Measurements from ENCODE around the gene MYO1E. TPM values are rescaled to one million over a fixed set of nuclear protein-coding genes. Genes with fewer than 3 reads are reported as not detected.

Gene MYO1E
- total and polyA plus RNA-seq, 4 donors: 20.9 to 84.2 (median 52.4) TPM

DNA sequence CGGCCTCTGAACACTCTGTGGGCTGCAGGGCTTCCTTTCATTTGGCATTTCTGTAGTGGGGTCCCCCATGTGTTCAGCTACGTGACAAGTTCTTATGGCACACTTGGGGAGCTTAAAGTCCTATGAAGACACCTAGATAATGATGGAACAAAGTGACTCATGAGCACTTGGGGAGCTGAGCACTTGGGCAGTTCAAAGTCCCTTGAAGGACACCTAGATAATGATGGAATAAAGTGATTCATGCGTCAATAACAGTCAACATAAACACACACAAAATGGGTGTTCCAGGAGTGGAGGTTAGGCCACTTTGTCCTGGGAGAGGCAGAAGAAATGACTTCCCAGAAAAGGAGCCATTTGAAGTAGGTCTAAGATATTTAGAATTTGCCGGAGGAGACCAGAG is 99.4 kb downstream of the MYO1E start:
- H3K9ac ChIP-seq (ENCODE audit: insufficient read depth in 1 of 2, low read length in 2 of 2): no peak overlapping the region
- H3K27me3 ChIP-seq (ENCODE audit: control insufficient read depth in 3 of 3, insufficient read depth in 3 of 3, low read length in 2 of 3): no peaks in the 10 kb centered on the region
- 96 to 98% methylated on average over 4 of the region's 4 CpGs for WGBS, 2 donors
- DNase-seq (no peak), ATAC-seq (ENCODE audit: insufficient read depth, low FRiP score) (no peak)
- peaks cover 0 to 5% (median 1%) of the 10 kb centered on the region in 4 donors for H3K36me3 ChIP-seq (ENCODE audit: control insufficient read depth in 4 of 4, insufficient read depth in 4 of 4, low read length in 4 of 4)
- TF ChIP-seq, protein P1, sequence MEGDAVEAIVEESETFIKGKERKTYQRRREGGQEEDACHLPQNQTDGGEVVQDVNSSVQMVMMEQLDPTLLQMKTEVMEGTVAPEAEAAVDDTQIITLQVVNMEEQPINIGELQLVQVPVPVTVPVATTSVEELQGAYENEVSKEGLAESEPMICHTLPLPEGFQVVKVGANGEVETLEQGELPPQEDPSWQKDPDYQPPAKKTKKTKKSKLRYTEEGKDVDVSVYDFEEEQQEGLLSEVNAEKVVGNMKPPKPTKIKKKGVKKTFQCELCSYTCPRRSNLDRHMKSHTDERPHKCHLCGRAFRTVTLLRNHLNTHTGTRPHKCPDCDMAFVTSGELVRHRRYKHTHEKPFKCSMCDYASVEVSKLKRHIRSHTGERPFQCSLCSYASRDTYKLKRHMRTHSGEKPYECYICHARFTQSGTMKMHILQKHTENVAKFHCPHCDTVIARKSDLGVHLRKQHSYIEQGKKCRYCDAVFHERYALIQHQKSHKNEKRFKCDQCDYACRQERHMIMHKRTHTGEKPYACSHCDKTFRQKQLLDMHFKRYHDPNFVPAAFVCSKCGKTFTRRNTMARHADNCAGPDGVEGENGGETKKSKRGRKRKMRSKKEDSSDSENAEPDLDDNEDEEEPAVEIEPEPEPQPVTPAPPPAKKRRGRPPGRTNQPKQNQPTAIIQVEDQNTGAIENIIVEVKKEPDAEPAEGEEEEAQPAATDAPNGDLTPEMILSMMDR (IDR thresholded peaks at IDR 0.05; ENCODE audit: control extremely low read depth, extremely low read depth): no peak
- no peak overlapping the region for H3K27ac ChIP-seq (ENCODE audit: low read depth in 1 of 2, low read length in 1 of 2)
- peaks cover 0 to 8% (median 3%) of the 10 kb centered on the region in 5 donors for H3K4me1 ChIP-seq (ENCODE audit: control insufficient read depth in 5 of 5, insufficient read depth in 5 of 5, low read length in 5 of 5)
- H3K4me3 ChIP-seq: no peak overlapping the region
- no peaks in the 10 kb centered on the region for H3K9me3 ChIP-seq (ENCODE audit: control insufficient read depth in 4 of 4, insufficient read depth in 3 of 4, low read length in 3 of 4)

DNA sequence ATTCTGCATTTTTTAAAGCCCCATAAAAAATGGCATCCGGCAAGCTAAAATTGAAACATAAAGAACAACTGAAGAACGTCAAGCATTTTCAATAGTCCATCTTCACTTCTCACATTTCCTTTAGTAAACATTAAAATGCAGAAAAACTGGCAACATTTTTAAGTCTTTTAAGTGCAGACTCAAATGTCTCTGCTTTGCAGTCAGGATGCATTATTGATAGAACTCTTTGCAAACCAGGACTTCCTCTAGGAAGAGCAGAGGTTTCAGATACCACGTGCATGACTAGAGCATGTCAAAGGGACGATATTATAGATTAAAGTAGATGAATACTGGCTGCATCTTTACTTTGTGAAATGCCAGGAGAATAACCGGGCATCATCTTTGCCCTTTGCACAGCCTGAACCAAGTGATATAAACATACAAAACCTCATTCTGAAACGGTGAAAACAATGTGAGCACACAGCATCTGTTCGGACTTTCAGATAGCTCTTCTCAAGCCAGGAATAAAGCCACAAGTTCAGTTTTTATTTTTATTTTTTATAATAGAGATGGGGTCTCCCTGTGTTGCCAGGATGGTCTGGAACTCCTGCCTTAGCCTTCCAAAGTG is 101.0 kb downstream of the MYO1E start:
- Histone ChIP-seq H3K9ac (ENCODE audit: insufficient read depth in 1 of 2, low read length in 2 of 2) (no peak overlapping the region), H3K27me3 (ENCODE audit: control insufficient read depth in 3 of 3, insufficient read depth in 3 of 3, low read length in 2 of 3) (no peaks in the 10 kb centered on the region), H3K36me3 (ENCODE audit: control insufficient read depth in 4 of 4, insufficient read depth in 4 of 4, low read length in 4 of 4) (peaks cover 0 to 5% (median 1%) of the 10 kb centered on the region in 4 donors), H3K4me1 (ENCODE audit: control insufficient read depth in 5 of 5, insufficient read depth in 5 of 5, low read length in 5 of 5) (peaks cover 0 to 8% (median 3%) of the 10 kb centered on the region in 5 donors), H3K27ac (ENCODE audit: low read depth in 1 of 2, low read length in 1 of 2) (no peak overlapping the region), H3K9me3 (ENCODE audit: control insufficient read depth in 4 of 4, insufficient read depth in 3 of 4, low read length in 3 of 4) (no peaks in the 10 kb centered on the region), H3K4me3 (no peak overlapping the region)
- 63 to 67% methylated on average over 7 of the region's 7 CpGs for WGBS, 2 donors
- DNase-seq (no peak), ATAC-seq (ENCODE audit: insufficient read depth, low FRiP score) (no peak)
- TF ChIP-seq, protein P1 (IDR thresholded peaks at IDR 0.05; ENCODE audit: control extremely low read depth, extremely low read depth): no peak

- DNase-seq (no peak), ATAC-seq (ENCODE audit: insufficient read depth, low FRiP score) (no peak)
- H3K9ac ChIP-seq (ENCODE audit: insufficient read depth in 1 of 2, low read length in 2 of 2): no peak overlapping the region
- 94 to 96% methylated on average over 10 of the region's 10 CpGs for WGBS, 2 donors
- no peak overlapping the region for H3K27ac ChIP-seq (ENCODE audit: low read depth in 1 of 2, low read length in 1 of 2)
- TF ChIP-seq, protein P1 (IDR thresholded peaks at IDR 0.05; ENCODE audit: control extremely low read depth, extremely low read depth): no peak
- H3K9me3 ChIP-seq (ENCODE audit: control insufficient read depth in 4 of 4, insufficient read depth in 3 of 4, low read length in 3 of 4): no peaks in the 10 kb centered on the region
- peaks cover 0 to 3% (median 0%) of the 10 kb centered on the region in 5 donors for H3K4me1 ChIP-seq (ENCODE audit: control insufficient read depth in 5 of 5, insufficient read depth in 5 of 5, low read length in 5 of 5)
- H3K36me3 ChIP-seq (ENCODE audit: control insufficient read depth in 4 of 4, insufficient read depth in 4 of 4, low read length in 4 of 4): peaks cover 0 to 7% (median under 1%) of the 10 kb centered on the region in 4 donors
- no peaks in the 10 kb centered on the region for H3K27me3 ChIP-seq (ENCODE audit: control insufficient read depth in 3 of 3, insufficient read depth in 3 of 3, low read length in 2 of 3)
- H3K4me3 ChIP-seq: no peak overlapping the region
These were observed 103.7 kb downstream of the MYO1E start for GRCh38 chr15:59268852-59269407.

Data from lung (tissue), 12 donors.